Spleen (tissue), 7 donors: ENCODE data around the gene SHISAL2A.

ENCODE experiments used
- POLR2A ChIP-seq, 3 donors: fragments of 450-650 bp; IDR thresholded peaks; one replicate each; pipeline ENCODE4 v1.5.1; 2017; ENCODE audit warnings: antibody characterized with exemption in 3 of 3, mild to moderate bottlenecking in 1 of 3
- POLR2AphosphoS5 ChIP-seq, 3 donors: sonication (generic); formaldehyde crosslinking; IDR thresholded peaks; one replicate each; pipeline ENCODE4 v1.5.1; 2017; ENCODE audit warnings: antibody characterized with exemption in 3 of 3
- TF ChIP-seq, protein P1 (sequence below), 11 experiments: fragments of 200-600 bp in 7 of 11; fragments of 450-650 bp in 4 of 11; sonication (generic) in 4 of 11; IDR thresholded peaks in 8 of 11; conservative IDR thresholded peaks in 3 of 11; 1 replicate in 7 of 11; 2 replicates in 4 of 11; pipeline versions ENCODE4 v1.4.0 to v1.8.0; 2016 to 2021; ENCODE audit warnings: antibody characterized with exemption in 11 of 11, inconsistent platforms in 4 of 11, mild to moderate bottlenecking in 1 of 11
- donor health status: DM: no; HTN: no; CAD: no; lungs with moderate emphysema.
- donor health status: DM: no; HTN: no; CAD: no.
- donor health status: DM: no; HTN: no; CAD: no.

DNA sequence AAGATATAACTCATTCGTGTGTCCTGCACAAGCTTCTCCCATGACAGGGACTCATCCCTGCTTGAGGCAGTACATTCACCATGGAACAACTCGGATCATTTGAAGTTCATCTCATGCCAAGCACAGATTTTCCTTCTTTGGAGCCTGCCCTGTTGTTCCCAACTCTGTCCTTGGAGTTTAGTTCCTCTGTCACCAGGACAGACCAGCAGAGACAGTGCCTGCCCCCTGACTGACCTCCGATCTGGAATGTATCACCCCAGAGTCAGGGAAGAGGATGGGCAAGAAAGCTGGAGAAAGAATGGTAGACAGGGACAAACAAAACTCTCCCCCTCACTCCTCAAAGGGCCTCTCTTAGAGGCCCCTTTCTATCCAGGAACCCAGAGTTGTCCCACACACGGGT is 5.0 kb downstream of the SHISAL2A start:
- TF ChIP-seq POLR2A (IDR thresholded peaks at IDR 0.05) (no peak), POLR2AphosphoS5 (IDR thresholded peaks at IDR 0.05) (no peak)
- TF ChIP-seq, protein P1, sequence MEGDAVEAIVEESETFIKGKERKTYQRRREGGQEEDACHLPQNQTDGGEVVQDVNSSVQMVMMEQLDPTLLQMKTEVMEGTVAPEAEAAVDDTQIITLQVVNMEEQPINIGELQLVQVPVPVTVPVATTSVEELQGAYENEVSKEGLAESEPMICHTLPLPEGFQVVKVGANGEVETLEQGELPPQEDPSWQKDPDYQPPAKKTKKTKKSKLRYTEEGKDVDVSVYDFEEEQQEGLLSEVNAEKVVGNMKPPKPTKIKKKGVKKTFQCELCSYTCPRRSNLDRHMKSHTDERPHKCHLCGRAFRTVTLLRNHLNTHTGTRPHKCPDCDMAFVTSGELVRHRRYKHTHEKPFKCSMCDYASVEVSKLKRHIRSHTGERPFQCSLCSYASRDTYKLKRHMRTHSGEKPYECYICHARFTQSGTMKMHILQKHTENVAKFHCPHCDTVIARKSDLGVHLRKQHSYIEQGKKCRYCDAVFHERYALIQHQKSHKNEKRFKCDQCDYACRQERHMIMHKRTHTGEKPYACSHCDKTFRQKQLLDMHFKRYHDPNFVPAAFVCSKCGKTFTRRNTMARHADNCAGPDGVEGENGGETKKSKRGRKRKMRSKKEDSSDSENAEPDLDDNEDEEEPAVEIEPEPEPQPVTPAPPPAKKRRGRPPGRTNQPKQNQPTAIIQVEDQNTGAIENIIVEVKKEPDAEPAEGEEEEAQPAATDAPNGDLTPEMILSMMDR (IDR thresholded peaks at IDR 0.05 in 8 of 11, conservative IDR thresholded peaks at IDR 0.05 in 3 of 11), result no peak
